Right ventricle myocardium superior (tissue), 1 donor: ENCODE data around the gene COL16A1. TPM values are rescaled to one million over a fixed set of nuclear protein-coding genes. Genes with fewer than 3 reads are reported as not detected.
A peak's percentile ranks its signal among the peaks of the same experiment; 100 is the strongest.

ENCODE experiments used
- ATAC-seq: fragments of 200-7000 bp; cut with Tn5 transposase; one replicate; pipeline ENCODE4 v1.9.1; 2020; ENCODE audit warnings: mild to moderate bottlenecking; ENCODE audit not compliant: poor library complexity
- DNase-seq: peaks from one replicate; pipeline ENCODE4 v3.0.0-alpha.2; 2020
- intact Hi-C: fragments of 100-400 bp; cut with DNase I; formaldehyde crosslinking; loops from one replicate; pipeline ENCODE4 v1.11.2; 2022
- long read RNA-seq: library from polyadenylated mRNA; unstranded; transcript quantifications from one replicate; pipeline ENCODE4 v2.0.0, GENCODE V29; 2021
- total RNA-seq: library from RNA; stranded (reverse); fragmentation: NEBNext Ultra II Directional; extraction: Animal tissue kit (Norgen Biotek cat#: 25700); gene quantifications from one replicate; pipeline ENCODE4 v1.2.1, GENCODE V29; 2021
- donor health status: DM: no; HTN: yes; CAD: no; lungs with severe emphysema.

The COL16A1 gene
- 10.9 TPM for total RNA-seq
- long read RNA-seq, partial matches to known transcripts: 11 of 41 reads
- long read RNA-seq, other reads (novel, unspliced or antisense): 30 of 41 reads

DNA sequence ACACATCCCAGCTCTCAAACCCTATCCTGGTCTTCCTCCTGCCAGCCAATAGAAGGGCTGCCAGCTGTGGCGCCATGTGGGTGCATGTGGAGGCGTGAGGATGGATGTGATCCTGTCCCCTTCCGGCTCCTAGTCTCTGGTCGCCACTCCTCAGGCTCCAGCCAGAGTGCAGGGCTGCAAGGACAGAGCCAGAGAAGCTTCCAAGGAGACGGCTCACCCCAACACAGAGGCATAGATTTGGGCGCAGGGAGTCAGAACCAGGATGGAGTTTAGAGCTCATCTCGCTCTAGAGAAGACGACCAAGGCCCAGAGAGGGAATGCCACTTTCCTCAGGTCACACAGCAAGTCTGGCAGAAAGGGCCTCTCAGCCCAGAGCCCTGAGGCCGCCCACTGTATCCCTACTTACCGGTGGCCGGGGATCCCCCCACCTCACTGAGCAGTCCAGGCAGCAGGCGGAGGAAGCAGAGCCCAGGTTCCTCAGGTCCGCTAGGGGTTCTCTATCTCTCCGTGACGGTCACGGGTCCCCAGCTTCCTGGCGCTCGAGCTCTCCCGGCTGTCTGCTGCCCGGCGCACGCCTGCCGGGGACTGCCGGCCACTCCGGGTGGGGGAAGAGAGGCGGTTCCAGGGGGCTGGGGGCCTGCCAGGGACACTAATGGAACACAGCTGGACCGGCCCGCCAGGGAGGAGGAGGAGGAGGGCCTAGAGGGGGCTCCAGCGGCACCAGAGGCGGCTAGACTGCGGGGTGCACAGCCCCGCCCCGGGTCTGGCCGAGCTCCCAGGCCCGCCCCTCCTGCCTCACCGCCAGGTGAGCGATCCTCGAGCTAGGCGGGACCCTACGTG lies at the start of gene COL16A1:
Gene COL16A1 (minus strand): TSS at position 587 of the 840 bp plus-strand sequence. CDS start 1,824 bp downstream, outside the sequence.
- intact Hi-C loops: no loop called here
- DNase-seq (peak; percentile 90), ATAC-seq (peak; percentile 72)

DNA sequence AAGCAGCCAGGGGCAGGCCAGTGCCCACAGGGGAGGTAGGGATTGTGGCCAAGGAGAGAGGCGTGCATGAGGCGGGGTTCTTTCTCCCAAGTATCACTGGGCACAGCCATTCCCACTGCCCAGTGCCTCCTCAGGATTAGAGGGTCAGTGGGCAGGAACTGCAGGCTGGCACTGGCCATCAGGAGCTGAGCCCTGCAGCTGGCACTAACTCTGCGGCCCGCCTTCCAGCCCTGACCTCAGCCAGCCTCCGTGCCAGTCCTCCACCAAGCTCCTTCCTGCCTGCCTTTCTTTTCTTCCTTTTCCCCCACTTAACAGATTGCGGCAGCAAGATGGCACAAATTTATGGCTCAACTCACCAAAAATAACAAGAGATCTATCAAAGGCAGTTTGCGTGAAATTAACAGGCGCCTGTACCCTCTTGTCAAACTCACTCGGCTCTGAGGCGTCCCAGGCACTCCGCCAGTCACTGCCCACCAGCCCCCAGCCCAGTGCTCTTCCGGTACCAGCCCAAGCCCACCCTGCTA lies 49.2 kb upstream of the COL16A1 start:
- DNase-seq (no peak), ATAC-seq (peak; percentile 28)
- intact Hi-C loops: no loop called here

GRCh38 chr1:31752258-31752657 lies 48.4 kb upstream of the COL16A1 start:
- no peak for ATAC-seq
- intact Hi-C loops: no loop called here

GRCh38 chr1:31751822-31752241 lies 48.0 kb upstream of the COL16A1 start:
- ATAC-seq: peak; percentile 54
- DNase-seq: peak; percentile 63
- intact Hi-C loops: no loop called here

More at GRCh38 chr1:31752258-31752657, 48.4 kb upstream of the COL16A1 start:
- no peak for DNase-seq

DNA sequence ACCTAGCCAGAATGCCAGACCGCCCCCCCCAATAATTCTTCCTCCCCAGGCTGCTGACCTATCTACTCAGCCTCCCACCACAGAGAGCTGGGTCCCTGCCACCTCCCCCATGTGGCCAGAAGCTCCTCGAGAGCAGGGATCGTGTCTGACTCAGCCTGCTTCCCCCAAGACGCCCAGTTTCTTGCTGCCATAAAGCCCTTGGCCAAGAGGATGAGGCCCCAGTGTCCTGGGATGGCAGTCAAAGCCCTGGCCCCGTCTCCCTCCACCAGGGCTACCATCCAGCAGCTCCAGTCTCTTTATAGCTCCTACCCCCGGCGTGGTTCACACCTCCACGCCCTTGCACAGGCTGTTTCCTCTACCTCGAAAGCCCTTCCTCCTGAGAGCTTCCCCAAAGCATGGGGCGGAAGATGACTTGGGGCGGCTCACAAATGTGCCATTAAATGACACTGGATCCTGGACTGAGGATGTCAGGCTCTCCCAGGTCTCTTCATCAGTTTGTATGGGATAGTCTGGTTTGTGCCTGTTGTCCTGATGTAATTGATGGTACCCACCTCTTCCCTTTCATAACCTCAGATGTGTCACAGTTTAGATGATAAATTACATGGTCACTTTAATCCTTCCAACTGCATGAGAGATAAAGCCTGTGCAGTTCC lies 47.2 kb upstream of the COL16A1 start:
- intact Hi-C loops: no loop called here
- ATAC-seq: no peak

GRCh38 chr1:31749785-31750735 lies 46.2 kb upstream of the COL16A1 start:
- intact Hi-C loops: no loop called here
- no peak for ATAC-seq
- no peak for DNase-seq

More for the DNA sequence above, 47.2 kb upstream of the COL16A1 start:
- DNase-seq: no peak

DNA sequence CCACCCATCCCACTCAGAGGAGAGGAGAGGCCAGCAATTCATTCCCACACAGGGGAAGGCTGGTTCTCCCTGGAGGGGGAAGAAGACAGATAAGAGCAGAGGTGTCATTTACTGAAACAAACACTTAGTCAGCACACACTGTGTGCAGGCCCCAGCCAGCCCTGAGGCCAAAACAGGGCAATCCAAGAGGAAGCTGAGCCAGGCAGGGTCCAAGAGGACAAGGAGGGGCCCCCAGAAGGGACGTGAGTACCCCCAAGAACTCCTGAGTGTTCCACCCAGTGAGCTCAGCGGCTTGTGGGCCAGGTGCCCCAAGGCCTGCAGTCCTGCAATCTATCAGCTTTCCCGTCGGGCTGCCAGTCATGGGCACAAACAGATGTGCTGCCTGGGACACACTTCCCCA lies 44.5 kb upstream of the COL16A1 start:
- intact Hi-C loops: no loop called here
- DNase-seq (peak; percentile 59), ATAC-seq (peak; percentile 36)

GRCh38 chr1:31747304-31747703 lies 43.5 kb upstream of the COL16A1 start:
- ATAC-seq (no peak), DNase-seq (no peak)
- intact Hi-C loops: no loop called here

GRCh38 chr1:31746687-31747086 lies 42.9 kb upstream of the COL16A1 start:
- intact Hi-C loops: no loop called here
- ATAC-seq (peak; percentile 23), DNase-seq (no peak)

- DNase-seq (no peak), ATAC-seq (no peak)
- intact Hi-C loops: no loop called here
Observed at GRCh38 chr1:31745946-31746670, 42.3 kb upstream of the COL16A1 start.

DNA sequence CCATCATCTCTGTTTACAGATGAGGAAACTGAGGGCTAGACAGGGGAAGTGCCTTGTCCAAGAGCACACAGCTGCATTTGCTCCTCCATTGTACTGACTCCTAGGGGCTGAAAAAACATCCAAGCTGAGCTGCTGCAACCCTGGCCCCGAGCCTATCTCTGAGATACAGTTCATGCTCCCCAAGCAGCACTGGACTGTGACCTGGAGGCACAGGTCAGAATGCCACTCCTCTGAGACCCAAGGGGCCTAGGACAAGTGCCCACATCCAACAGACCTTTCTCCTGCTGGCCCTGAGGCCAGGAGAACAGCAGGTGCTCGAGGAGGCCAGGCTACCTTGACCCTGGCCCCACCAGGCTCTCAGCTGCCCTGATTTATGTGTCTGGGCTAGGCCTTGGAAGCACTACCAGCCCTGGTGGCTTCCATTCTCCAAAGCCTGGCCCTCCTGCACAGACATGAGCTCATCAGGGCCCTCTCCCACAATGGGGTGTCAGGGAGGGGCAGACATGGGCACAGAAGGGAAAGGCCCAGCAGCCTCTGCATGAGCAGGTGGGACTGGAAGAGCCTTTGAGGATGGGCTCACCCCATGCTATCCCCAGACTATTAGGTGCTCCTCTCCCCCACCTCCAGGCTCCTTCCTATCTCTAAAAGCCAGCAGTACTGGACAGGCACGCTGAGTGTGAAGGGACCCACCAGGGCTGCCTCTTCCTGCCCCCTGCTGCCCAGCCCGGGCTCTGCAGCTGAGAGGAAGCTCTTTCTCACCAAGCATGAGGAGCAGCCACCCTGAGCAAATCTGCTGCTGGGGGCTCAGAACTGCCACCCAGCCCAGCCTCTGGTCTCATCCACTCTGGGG lies 41.5 kb upstream of the COL16A1 start:
- DNase-seq (peak; percentile 74), ATAC-seq (peak; percentile 70)
- intact Hi-C loops: no loop called here

- ATAC-seq: no peak
- DNase-seq: no peak
- intact Hi-C loops: no loop called here
Observed at GRCh38 chr1:31744165-31744888, 40.5 kb upstream of the COL16A1 start.

- intact Hi-C loops: no loop called here
- DNase-seq (no peak), ATAC-seq (no peak)
Observed at GRCh38 chr1:31742462-31743212, 38.8 kb upstream of the COL16A1 start.

GRCh38 chr1:31739346-31739745 lies 35.5 kb upstream of the COL16A1 start:
- DNase-seq (no peak), ATAC-seq (no peak)
- intact Hi-C loops: no loop called here

DNA sequence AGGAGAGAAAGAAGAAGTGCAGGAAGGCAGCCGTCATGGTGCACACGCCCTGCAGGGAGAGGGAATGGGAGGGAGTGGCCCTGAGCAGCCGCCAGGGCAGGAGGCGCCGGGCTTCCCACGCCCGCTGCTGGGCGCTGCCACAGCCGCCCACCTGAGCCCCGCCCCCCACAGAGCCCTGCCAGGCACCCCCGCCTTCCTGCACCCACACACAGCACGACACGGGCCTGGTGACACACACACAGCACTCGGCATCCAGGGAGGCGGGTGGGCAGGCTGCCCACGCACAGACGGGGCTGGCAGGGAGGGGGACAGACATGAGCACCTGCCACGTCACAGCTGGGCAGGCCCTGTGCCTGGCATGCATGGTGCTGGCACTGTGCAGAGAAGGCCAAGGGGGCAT lies 32.9 kb upstream of the COL16A1 start:
- DNase-seq (no peak), ATAC-seq (no peak)
- intact Hi-C loops: no loop called here

DNA sequence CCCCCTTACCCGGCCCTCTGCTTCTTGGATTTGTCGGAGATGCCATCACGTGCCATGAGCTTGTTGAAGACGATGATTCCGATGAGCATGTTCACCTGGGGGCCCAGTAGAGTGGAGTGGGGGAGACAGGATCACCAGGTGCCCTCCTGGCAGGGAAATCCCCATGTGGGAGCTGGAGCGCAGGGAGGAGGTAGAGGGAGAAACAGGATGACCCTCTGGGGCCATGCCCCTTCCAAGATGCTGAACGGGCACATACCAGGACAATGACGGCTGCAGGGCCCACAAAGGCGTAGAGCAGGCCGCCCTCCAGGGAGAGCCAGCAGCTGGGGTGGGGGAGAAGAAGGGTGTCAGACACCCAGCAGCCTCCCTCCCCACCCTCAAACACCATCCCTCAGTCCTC lies 31.8 kb upstream of the COL16A1 start:
- ATAC-seq (no peak), DNase-seq (no peak)
- intact Hi-C loops: no loop called here
